Mammary epithelial cell (primary cell): ENCODE results near the gene CDK14.

ENCODE experiments used
- CTCF ChIP-seq, 2 donors: IDR thresholded peaks in 1 of 2; conservative IDR thresholded peaks in 1 of 2; 2 replicates each; pipeline ENCODE4 v1.5.1; 2011 to 2012; ENCODE audit warnings: inconsistent platforms in 2 of 2, low read length in 2 of 2, mild to moderate bottlenecking in 2 of 2, control low read depth in 1 of 2, low read depth in 1 of 2; ENCODE audit not compliant: insufficient read depth in 1 of 2; ENCODE audit errors: extremely low read depth in 1 of 2
- EZH2 ChIP-seq: IDR thresholded peaks from 2 replicates; pipeline ENCODE4 v1.6.1; 2012; ENCODE audit warnings: low read length, inconsistent platforms, borderline replicate concordance

GRCh38 chr7:90843472-90843871 is 247.4 kb downstream of the CDK14 start:
- TF ChIP-seq CTCF (conservative IDR thresholded peaks at IDR 0.05 in 1 of 2, IDR thresholded peaks at IDR 0.05 in 1 of 2; ENCODE audit: extremely low read depth in 1 of 2, insufficient read depth in 1 of 2, low read depth in 1 of 2, low read length in 2 of 2) = no peak
- no peak for TF ChIP-seq EZH2
